Mesendoderm (in vitro differentiated cells): ENCODE measurements around the gene SGPL1.

Source experiments
- DNase-seq: peaks from one replicate; pipeline ENCODE4 v3.0.0; 2013
- H2AK5ac ChIP-seq: 2 replicates; pipeline ENCODE4 v1.6.1; 2013; ENCODE audit warnings: low read length, inconsistent platforms
- H2BK120ac ChIP-seq: 2 replicates; pipeline ENCODE4 v1.6.1; 2013; ENCODE audit warnings: low read depth, mild to moderate bottlenecking, low read length, moderate library complexity, mixed read lengths
- H2BK15ac ChIP-seq: replicated peaks from 2 replicates; pipeline ENCODE4 v1.6.1; 2013; ENCODE audit warnings: low read depth, mild to moderate bottlenecking, moderate library complexity
- H2BK5ac ChIP-seq: 2 replicates; pipeline ENCODE4 v1.6.1; 2013; ENCODE audit warnings: low read length, inconsistent platforms
- H3K18ac ChIP-seq: 2 replicates; pipeline ENCODE4 v1.6.1; 2013; ENCODE audit warnings: mild to moderate bottlenecking, low read length, mixed read lengths
- H3K23ac ChIP-seq: one replicate; pipeline ENCODE4 v1.6.1; 2013; ENCODE audit warnings: low read length
- H3K27ac ChIP-seq: 2 replicates; pipeline ENCODE4 v1.5.1; 2013; ENCODE audit warnings: low read depth, mild to moderate bottlenecking, inconsistent platforms, low read length, moderate library complexity
- H3K27me3 ChIP-seq: 2 replicates; pipeline ENCODE4 v1.6.1; 2013; ENCODE audit warnings: low read length, control low read depth, mild to moderate bottlenecking, inconsistent platforms; ENCODE audit not compliant: insufficient read depth, poor library complexity
- H3K36me3 ChIP-seq: 2 replicates; pipeline ENCODE4 v1.6.1; 2013; ENCODE audit warnings: low read length, inconsistent platforms; ENCODE audit not compliant: control insufficient read depth, insufficient read depth
- H3K4ac ChIP-seq: one replicate; pipeline ENCODE4 v1.6.1; 2013; ENCODE audit warnings: low read depth, mild to moderate bottlenecking, low read length, moderate library complexity
- H3K4me1 ChIP-seq: 2 replicates; pipeline ENCODE4 v1.6.1; 2013; ENCODE audit warnings: low read depth, low read length, inconsistent platforms; ENCODE audit not compliant: control insufficient read depth
- H3K4me2 ChIP-seq: 2 replicates; pipeline ENCODE4 v1.6.1; 2013; ENCODE audit warnings: low read length
- H3K4me3 ChIP-seq: 2 replicates; pipeline ENCODE4 v1.5.1; 2013; ENCODE audit warnings: mild to moderate bottlenecking, low read length
- H3K56ac ChIP-seq: one replicate; pipeline ENCODE4 v1.6.1; 2013; ENCODE audit warnings: low read length
- H3K79me1 ChIP-seq: 2 replicates; pipeline ENCODE4 v1.6.1; 2013; ENCODE audit warnings: low read length, inconsistent platforms
- H3K79me2 ChIP-seq: 2 replicates; pipeline ENCODE4 v1.6.1; 2013; ENCODE audit warnings: mild to moderate bottlenecking, low read length; ENCODE audit not compliant: control insufficient read depth, insufficient read depth
- H3K9ac ChIP-seq: 2 replicates; pipeline ENCODE4 v1.6.1; 2013; ENCODE audit warnings: low read length, inconsistent platforms
- H4K5ac ChIP-seq: one replicate; pipeline ENCODE4 v1.6.1; 2013; ENCODE audit warnings: low read length
- H4K8ac ChIP-seq: one replicate; pipeline ENCODE4 v1.6.1; 2013; ENCODE audit warnings: low read depth, mild to moderate bottlenecking, control low read depth, low read length, moderate library complexity
- WGBS: extraction: QIAGEN DNeasy Blood & Tissue Kit; methylation state at CpG from one replicate; pipeline ENCODE4 v1.1.7; 2013; ENCODE audit warnings: low lambda C conversion rate, missing lambda C conversion rate; ENCODE audit not compliant: insufficient coverage; ENCODE audit errors: extremely low coverage; 5-methylcytosine and 5-hydroxymethylcytosine counted together

The SGPL1 gene

GRCh38 chr10:70782746-70783680, 32.7 kb upstream of the SGPL1 start:
- Histone ChIP-seq H3K27ac (no peak overlapping the region), H4K5ac (no peak overlapping the region), H3K18ac (no peak overlapping the region), H3K56ac (no peak overlapping the region), H3K4me3 (no peak overlapping the region), H3K23ac (no peak overlapping the region), H3K36me3 (no peaks in the 10 kb centered on the region), H2AK5ac (no peak overlapping the region), H3K79me1 (no peaks in the 10 kb centered on the region), H2BK120ac (no peak overlapping the region), H3K27me3 (no peaks in the 10 kb centered on the region), H3K79me2 (no peaks in the 10 kb centered on the region), H2BK15ac (no peak overlapping the region), H3K4me2 (no peak overlapping the region), H3K4ac (no peak overlapping the region), H3K9ac (no peak overlapping the region), H3K4me1 (peaks cover 2% of the 10 kb centered on the region), H4K8ac (no peak overlapping the region), H2BK5ac (no peak overlapping the region)
- no peak for DNase-seq
- no CpG with 5 or more reads among the region's 11 CpGs for WGBS

- Histone ChIP-seq H2BK5ac (no peak overlapping the region), H3K79me2 (no peaks in the 10 kb centered on the region), H3K18ac (no peak overlapping the region), H2AK5ac (no peak overlapping the region), H2BK15ac (no peak overlapping the region), H3K56ac (no peak overlapping the region), H3K27ac (no peak overlapping the region), H3K4ac (no peak overlapping the region), H3K27me3 (no peaks in the 10 kb centered on the region), H3K79me1 (no peaks in the 10 kb centered on the region), H2BK120ac (no peak overlapping the region), H3K4me1 (no peaks in the 10 kb centered on the region), H3K4me2 (no peak overlapping the region), H3K9ac (no peak overlapping the region), H3K36me3 (no peaks in the 10 kb centered on the region), H3K4me3 (no peak overlapping the region), H4K5ac (no peak overlapping the region), H3K23ac (no peak overlapping the region), H4K8ac (no peak overlapping the region)
- no CpG with 5 or more reads among the region's 5 CpGs for WGBS
- no peak for DNase-seq
These were observed 31.7 kb upstream of the SGPL1 start for GRCh38 chr10:70784016-70784415.

GRCh38 chr10:70784471-70784870, 31.3 kb upstream of the SGPL1 start:
- H2AK5ac ChIP-seq = no peak overlapping the region
- H3K36me3 ChIP-seq = no peaks in the 10 kb centered on the region
- no peak overlapping the region for H4K5ac ChIP-seq
- no peak overlapping the region for H2BK120ac ChIP-seq
- H3K27me3 ChIP-seq = no peaks in the 10 kb centered on the region
- H3K4ac ChIP-seq = no peak overlapping the region
- H2BK15ac ChIP-seq = no peak overlapping the region
- H3K27ac ChIP-seq = no peak overlapping the region
- no peak overlapping the region for H2BK5ac ChIP-seq
- no peak overlapping the region for H3K56ac ChIP-seq
- H3K79me2 ChIP-seq = no peaks in the 10 kb centered on the region
- no peak overlapping the region for H3K4me2 ChIP-seq
- DNase-seq = peak; percentile 51
- H3K4me3 ChIP-seq = no peak overlapping the region
- H3K79me1 ChIP-seq = no peaks in the 10 kb centered on the region
- H4K8ac ChIP-seq = no peak overlapping the region
- H3K18ac ChIP-seq = no peak overlapping the region
- no peaks in the 10 kb centered on the region for H3K4me1 ChIP-seq
- WGBS = no CpG with 5 or more reads among the region's 2 CpGs
- H3K9ac ChIP-seq = no peak overlapping the region
- no peak overlapping the region for H3K23ac ChIP-seq

GRCh38 chr10:70785190-70785589, 30.6 kb upstream of the SGPL1 start, which contains the start of gene TBATA:
Gene TBATA, minus strand, starts transcription at chr10:70785377. Its CDS starts 1,998 bp downstream, at chr10:70783379.
- Histone ChIP-seq H3K79me2 (no peaks in the 10 kb centered on the region), H3K56ac (no peak within 1 kb of the TSS), H3K4me1 (no peaks in the 10 kb centered on the region), H3K4ac (no peak within 1 kb of the TSS), H2BK120ac (no peak within 1 kb of the TSS), H4K8ac (no peak within 1 kb of the TSS), H3K9ac (no peak within 1 kb of the TSS), H2BK15ac (no peak within 1 kb of the TSS), H3K27me3 (no peaks in the 10 kb centered on the region), H3K36me3 (no peaks in the 10 kb centered on the region), H3K79me1 (no peaks in the 10 kb centered on the region), H2AK5ac (no peak within 1 kb of the TSS), H3K23ac (no peak within 1 kb of the TSS), H3K4me2 (no peak within 1 kb of the TSS), H4K5ac (no peak within 1 kb of the TSS), H3K27ac (no peak within 1 kb of the TSS), H3K18ac (no peak within 1 kb of the TSS), H2BK5ac (no peak within 1 kb of the TSS), H3K4me3 (no peak within 1 kb of the TSS)
- WGBS = no CpG with 5 or more reads among the region's 4 CpGs
- DNase-seq = no peak

GRCh38 chr10:70786799-70787415, 28.8 kb upstream of the SGPL1 start:
- no peak overlapping the region for H3K18ac ChIP-seq
- H2BK5ac ChIP-seq = no peak overlapping the region
- H3K4ac ChIP-seq = no peak overlapping the region
- H3K4me3 ChIP-seq = no peak overlapping the region
- H3K4me1 ChIP-seq = no peaks in the 10 kb centered on the region
- H4K8ac ChIP-seq = no peak overlapping the region
- no peak overlapping the region for H4K5ac ChIP-seq
- H3K56ac ChIP-seq = no peak overlapping the region
- no peak for DNase-seq
- H2BK15ac ChIP-seq = no peak overlapping the region
- no peak overlapping the region for H3K9ac ChIP-seq
- no peaks in the 10 kb centered on the region for H3K79me1 ChIP-seq
- H3K27ac ChIP-seq = no peak overlapping the region
- H2BK120ac ChIP-seq = no peak overlapping the region
- no peak overlapping the region for H2AK5ac ChIP-seq
- H3K36me3 ChIP-seq = no peaks in the 10 kb centered on the region
- no peaks in the 10 kb centered on the region for H3K27me3 ChIP-seq
- no CpG with 5 or more reads among the region's 5 CpGs for WGBS
- H3K4me2 ChIP-seq = no peak overlapping the region
- H3K79me2 ChIP-seq = no peaks in the 10 kb centered on the region
- H3K23ac ChIP-seq = no peak overlapping the region
